LoVo (cell line): ENCODE measurements around the gene TRAIP.
A peak's percentile ranks its signal among the peaks of the same experiment; 100 is the strongest.
"Not testable (repeated sequence)": the region's sequence is repeated elsewhere in the genome, so short reads cannot be mapped to it uniquely, and the experiment has no call there.

ENCODE experiments used
- DNase-seq: peaks from one replicate; pipeline ENCODE4 v3.0.0-alpha.2; 2016; ENCODE audit warnings: low spot score

The TRAIP gene

DNA sequence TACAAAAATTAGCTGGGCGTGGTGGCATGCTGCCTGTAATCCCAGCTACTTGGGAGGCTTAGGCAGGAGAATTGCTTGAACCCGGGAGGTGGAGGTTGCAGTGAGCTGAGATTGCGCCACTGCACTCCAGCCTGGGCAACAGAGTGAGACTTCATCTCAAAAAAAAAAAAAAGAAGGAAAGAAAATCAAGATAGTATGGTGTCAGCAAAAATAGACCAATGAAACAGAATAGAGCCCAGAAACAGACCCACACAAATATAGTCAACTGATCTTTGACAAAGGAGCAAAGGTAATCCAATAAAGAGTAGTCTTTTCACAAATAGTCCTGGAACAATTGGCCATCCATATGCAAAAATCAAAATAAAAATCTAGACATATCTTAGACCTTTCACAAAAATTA, 33.2 kb downstream of the TRAIP start:
- not testable (repeated sequence) for DNase-seq

GRCh38 chr3:49813497-49814174, 42.7 kb downstream of the TRAIP start, which contains the start of gene UBA7:
Gene UBA7, minus strand, starts transcription at chr3:49813953. Its CDS starts 166 bp downstream, at chr3:49813787.
- peak; percentile 69 for DNase-seq

DNA sequence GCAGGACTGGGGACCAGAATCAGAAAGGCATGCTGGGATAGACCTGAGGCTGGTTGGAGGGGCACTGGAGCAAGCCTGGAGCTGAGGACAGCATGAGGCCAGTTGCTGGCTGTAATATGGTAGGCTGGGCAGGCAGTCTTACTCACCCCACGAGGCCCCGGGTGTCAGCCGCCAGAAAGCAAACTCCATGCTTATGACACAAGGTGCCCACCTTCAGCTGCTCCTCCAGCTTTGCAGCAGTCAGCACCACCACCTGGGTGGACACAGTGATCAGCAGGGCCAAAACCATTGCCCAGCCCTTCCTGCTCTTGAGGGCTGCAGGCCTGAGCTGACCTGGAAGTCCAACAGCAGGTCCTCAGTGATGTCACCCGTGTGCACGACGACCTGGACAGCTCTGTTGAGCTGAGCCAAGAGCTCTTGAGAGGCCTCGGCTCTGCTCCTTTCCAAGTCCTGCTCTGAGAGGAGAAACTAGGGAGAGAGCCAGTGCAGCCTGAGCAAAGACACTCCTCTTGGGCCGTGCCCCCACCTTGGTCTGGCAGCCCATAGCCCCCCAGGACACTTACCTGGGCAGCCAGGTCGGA, 43.4 kb downstream of the TRAIP start:
- DNase-seq = no peak

DNA sequence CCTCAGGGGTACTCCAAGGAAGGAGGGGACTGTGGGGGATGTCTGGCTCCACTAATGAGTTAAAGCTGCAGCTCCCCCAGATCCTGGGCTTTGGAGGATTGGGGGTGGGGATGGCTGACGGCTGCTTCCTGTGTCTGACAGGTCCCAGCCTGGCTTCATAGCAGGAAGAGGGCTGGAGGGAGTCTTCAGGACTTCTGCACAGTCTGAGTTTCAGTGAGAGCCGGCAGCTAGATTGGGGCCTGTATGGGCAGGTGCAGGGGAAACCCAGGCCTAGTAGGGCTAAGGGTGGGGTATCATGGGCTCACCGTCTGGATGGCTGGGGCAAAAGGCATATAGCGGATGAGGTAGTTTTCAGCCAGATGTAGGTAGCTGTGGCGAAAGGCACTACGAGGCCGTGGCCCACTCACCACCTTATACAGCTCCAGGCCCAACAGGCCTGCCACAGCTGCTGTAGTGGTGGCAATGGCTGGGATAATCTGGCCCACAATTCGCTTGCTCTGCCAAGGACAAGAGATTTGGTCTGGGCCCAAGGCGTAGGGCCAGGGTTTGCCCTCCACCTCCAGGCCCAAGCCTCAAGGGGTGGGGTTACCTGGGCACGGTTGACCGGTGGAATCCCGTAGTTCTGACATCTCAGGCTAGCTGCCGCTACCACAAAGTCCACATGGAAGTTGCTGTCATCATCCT, 48.8 kb downstream of the TRAIP start:
- no peak for DNase-seq

DNA sequence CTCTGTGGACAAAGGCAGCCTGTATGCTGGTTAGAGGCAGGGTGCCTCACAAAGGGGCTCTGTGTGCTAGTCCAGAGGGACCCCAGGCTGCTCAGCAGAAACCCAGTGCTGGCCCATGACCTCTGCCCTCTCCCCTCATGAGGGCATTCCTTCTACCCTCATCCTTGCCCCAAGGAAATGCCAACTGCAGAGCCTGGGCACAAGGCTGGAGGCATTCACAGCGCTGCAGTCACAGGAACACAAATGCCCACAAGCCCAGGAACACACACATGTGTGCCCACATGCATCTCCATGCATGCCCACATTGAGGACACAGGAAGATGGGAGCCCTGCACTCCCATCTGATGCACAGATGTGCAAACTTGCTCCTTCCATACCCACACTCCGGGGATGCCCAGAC, 49.5 kb downstream of the TRAIP start:
- no peak for DNase-seq

GRCh38 chr3:49805897-49806701, 50.3 kb downstream of the TRAIP start:
- DNase-seq = no peak

DNA sequence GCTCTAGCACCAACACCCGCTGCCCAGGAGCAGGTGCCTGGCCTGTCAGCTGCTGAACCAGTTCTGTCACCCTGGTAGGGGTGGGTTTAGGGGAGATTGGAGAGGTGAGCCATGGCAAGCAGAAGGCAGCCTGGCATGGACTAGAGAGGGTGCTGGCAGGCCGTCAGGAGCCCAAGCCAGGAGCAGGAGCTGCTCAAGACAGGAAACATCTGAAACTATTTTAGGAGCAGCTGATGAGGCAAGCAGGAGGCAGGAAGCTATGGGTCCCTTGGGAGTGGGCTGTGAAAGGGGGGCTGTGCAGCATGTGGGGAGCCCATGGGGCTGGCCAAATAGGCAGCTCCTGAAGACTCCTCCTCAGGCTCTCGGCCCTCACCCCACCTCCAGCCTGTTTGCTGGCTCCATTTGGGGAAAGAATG, 51.0 kb downstream of the TRAIP start:
- no peak for DNase-seq

DNA sequence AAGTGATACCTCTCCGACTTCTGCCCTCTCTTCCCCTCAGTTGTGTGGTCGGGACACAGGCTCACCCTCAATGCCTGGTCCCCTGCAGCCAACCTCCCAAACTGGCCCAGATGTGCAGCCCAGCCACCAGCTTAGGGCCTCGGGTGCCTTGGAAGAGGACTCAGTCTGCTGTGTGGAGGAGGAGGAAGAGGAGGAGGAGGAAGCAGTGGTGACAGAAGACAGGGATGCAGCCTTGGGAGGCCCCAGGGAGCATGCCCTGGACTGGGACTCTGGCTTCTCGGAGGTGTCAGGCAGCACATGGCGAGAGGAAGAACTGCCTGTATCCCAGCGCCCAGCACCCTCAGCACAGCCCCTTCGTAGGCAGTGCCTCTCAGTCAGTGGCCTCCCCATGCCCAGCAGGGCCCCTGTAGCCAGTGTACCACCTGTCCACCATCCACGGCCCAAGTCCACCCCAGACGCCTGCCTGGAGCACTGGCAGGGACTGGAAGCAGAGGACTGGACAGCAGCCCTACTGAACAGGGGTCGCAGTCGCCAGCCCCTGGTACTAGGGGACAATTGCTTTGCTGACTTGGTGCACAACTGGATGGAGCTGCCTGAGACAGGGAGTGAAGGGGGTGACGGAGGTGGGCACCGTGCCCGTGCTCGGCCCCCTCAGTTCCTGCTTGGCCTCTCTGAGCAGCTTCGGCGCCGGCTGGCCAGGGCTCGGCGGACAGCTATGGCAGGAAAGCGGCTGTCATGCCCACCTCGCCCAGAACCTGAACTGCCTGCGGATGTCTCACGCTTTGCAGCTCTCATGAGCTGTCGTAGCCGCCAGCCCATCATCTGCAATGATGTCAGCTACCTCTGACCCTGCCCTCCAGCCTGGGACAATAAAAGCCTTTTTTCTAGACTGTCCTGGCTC, 52.0 kb downstream of the TRAIP start:
- DNase-seq = no peak

DNA sequence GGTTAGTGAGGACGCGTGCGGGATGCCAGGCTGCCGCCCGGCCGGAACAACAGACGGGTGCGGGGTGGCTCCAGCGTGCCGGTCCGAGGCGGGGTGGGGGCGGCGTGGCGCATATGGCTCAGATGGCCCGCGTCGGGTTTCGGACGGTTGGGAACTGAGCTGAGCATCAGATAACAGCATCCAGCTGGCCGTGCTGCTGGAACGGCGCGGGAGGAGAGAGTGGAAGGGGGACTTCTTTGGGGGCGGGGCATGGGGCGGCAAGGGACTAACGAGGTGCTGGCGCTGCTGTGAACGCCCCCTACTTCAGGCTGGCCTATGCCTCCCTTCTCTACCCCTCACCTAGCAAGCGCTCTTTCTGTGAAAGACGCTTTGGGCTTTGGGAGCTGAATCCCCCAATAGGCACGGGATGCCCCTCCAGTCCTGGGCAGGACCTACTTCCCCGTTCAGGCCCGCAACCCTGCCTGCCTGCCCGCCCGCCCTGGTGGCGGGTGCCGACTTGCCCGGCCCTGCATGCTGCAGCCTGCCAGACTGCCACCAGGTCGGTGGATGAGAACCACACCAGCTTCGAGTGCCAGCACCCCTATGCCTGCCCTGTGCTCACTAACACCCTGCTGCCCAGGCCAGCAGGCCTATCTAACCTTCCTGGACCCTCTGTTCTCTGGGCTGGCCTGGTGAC, 52.8 kb downstream of the TRAIP start:
- no peak for DNase-seq

- DNase-seq = peak; percentile 91
Measured at GRCh38 chr3:49802719-49803464, 53.5 kb downstream of the TRAIP start, which contains the start of gene INKA1. Gene INKA1, plus strand, starts transcription at chr3:49803261. Its CDS starts 132 bp downstream, at chr3:49803393.

DNA sequence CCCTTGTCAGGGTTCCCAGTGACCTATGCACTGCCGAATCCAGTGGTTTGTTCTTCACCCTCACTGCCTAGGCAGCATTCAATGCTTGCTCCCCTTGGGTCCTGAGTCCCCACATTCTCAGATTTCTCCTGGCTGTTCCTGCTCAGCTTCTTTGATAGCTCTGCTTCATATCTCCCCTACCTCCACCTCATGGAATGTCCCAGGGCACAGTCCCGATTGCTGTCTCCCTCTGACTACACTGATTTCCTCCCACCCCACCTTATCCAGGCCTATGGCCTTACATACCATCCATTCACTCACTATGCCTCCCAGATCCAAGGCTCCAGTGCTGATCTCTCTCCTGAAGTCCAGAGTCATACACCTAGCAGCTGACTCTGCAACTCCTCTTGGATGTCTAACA, 55.2 kb downstream of the TRAIP start:
- DNase-seq = no peak

- peak; percentile 57 for DNase-seq
Measured at GRCh38 chr3:49799761-49800160, 56.6 kb downstream of the TRAIP start, which contains the start of gene CDHR4. Gene CDHR4, minus strand, starts transcription at chr3:49799873. Its CDS starts 61 bp downstream, at chr3:49799812.

DNA sequence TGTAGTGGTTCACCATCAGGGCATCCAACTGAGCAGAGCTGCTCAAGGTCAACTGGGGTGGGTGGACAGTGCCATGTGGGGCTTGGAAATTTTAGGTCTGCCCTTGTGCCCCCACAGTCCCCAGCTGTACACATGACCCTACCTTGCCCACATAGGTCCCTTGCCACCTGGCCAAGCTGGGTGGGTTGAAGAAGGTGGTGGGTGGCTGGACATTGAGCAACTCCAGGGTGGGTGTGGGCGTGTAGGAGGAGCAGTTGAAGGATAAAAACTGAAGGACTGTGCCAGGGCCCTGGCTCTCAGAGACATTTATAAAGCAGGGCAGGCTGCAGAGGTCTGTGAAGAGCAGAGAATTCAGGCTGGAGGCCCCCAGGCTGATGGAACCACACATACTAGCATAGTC, 57.3 kb downstream of the TRAIP start:
- DNase-seq = no peak

DNA sequence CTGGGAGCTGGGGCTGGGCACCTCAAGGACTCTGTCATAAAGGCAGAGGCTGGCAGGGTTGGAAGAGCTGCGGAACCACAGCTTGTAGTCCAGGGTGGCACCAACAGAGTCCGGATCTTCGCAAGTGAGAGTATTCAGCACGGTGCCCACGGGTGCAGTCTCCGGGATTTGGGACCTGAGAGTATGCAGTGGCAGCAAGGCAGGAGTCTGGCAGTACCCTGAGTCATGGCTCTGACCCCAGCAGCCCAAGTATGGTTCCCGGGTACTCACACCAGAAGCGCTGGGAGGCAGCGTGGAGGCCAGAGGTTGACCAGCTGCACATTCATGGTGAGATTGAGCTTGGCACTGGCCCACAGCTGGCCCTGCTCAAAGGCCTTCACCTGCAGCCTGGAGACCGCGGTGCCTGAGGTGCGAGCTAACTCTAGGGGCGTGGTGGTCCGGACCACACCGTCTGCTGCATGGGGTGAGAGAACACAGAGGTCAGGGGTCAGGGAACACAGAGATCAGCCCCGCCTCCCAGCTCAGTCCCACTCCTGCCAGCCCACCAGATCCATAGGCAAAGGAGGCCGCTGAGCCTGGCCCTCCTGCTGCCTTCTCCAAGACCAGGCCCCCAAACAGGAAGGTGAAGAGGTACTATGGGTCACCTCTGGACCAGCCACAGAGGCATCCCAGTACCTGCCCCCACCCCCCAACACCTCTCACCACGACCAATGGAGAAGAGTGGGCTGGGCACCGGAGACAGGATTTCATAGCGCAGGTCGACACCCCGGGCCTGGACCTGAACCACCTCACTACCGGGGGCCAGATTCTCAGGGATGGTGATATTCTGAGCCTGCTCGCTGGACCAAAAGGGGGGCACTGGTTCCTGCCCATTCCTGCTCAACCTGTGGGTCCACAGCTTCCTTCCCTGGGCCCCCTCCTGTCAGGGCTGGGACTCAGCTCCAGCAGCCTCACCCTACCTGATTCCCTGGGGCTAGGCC, 61.1 kb downstream of the TRAIP start:
- no peak for DNase-seq

DNA sequence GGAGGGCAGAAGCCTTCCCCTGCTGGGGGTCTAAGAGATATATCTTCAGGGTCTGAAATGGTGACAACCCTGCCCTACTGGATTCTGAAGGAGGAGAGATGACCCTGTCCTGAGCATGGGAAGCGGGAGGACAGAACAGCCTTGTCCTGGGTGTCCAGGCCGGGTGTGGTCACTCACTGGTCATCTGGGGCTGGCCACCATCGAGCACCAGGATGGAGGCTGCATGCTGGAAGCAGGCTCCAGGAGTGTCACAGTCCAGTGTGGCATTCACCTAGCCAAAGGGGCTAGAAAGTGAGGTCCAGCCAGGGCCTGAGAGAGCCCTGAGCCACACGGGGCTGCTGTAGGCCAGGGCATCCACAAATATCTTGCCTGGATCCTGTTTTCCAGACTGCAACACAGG, 61.9 kb downstream of the TRAIP start:
- no peak for DNase-seq

DNA sequence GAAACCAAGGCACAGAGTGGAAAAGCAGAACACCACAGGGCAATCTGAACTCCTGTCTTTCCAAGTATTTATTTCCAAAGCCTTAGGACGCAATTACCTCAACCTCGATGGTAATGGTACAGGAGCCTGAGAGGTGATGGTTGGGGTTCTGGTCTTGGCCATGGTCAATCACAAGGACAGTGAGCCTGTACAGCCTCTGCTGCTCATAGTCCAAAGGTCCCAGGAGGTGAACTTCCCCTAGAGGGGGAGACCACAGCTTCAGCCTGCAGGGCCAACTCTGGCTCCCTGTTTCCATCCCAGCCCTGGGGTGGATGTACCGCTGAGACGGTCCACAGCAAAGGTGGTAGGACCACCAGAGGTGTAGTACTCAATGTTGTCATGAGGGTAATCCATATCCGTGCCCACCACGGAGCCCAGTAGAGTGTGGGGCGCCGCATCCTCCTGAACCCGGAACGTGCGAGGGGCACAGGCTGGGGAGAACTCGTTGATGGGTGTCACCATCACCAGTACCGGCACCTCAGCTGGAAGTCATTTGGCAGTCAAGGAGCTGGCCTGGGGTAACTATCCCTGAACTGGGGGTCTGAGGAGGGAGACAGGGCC, 62.8 kb downstream of the TRAIP start:
- DNase-seq = no peak

GRCh38 chr3:49792371-49793150, 63.8 kb downstream of the TRAIP start:
- DNase-seq = no peak
